T-helper 1 cell treated with Interleukin-12 subunit alpha and Interleukin-12 subunit beta and Interleukin-4 antibody, amounts not matched to agents 30 μg/mL and 1 μg/mL, for 36 hours (primary cell): ENCODE results near the gene CCNB2.
"Not testable (repeated sequence)": the region's sequence is repeated elsewhere in the genome, so short reads cannot be mapped to it uniquely, and the experiment has no call there.

Source experiments
- H3K27ac Mint-ChIP-seq: one replicate; pipeline ENCODE4 v1.8.0; 2021; ENCODE audit warnings: mild to moderate bottlenecking, mixed read lengths
- H3K27me3 Mint-ChIP-seq: one replicate; pipeline ENCODE4 v1.8.0; 2021; ENCODE audit warnings: low read depth, mixed read lengths
- H3K36me3 Mint-ChIP-seq: one replicate; pipeline ENCODE4 v1.8.0; 2021; ENCODE audit warnings: low read depth, mixed read lengths
- H3K4me1 Mint-ChIP-seq: one replicate; pipeline ENCODE4 v1.8.0; 2021; ENCODE audit warnings: low read depth, mixed read lengths
- H3K4me3 Mint-ChIP-seq: one replicate; pipeline ENCODE4 v1.8.0; 2021; ENCODE audit warnings: mild to moderate bottlenecking, moderate library complexity, mixed read lengths
- H3K9me3 Mint-ChIP-seq: one replicate; pipeline ENCODE4 v1.8.0; 2021; ENCODE audit warnings: mixed read lengths

CCNB2 gene

DNA sequence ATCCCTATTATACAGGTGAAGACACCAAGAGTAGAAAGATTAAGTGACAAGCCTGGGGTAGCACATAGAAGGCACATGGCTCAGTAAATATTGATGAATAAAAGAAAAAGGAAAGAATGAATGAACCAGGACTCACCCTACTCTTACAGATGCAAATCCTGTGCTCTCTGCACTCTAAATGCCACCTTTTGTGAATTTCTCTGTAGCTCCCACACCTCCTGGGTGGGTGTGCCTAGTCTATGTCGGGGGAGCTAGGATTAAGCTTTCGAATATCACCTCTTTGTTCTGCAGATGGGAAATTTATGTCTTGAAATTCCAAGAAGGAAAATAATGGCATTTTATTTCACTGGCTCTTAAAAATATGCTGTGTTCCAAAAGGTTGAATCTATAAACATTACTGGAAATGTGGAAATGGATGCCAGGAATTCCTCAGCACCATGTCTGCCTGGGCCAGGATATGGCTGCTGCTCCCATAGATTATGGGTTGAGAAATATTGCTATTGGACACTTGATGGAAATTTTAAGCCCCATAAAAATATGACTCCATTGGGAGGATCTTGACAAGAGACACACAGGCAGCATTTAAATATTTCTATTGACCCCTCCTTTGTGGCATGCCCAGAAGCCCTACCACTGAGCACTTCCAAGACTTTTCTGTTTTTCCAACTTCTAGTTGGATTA is 43.3 kb downstream of the CCNB2 start:
- Mint-ChIP-seq H3K27ac (no peak overlapping the region), H3K4me1 (no peaks in the 10 kb centered on the region), H3K27me3 (no peaks in the 10 kb centered on the region), H3K36me3 (peaks cover 17% of the 10 kb centered on the region), H3K4me3 (no peak overlapping the region), H3K9me3 (no peaks in the 10 kb centered on the region)

DNA sequence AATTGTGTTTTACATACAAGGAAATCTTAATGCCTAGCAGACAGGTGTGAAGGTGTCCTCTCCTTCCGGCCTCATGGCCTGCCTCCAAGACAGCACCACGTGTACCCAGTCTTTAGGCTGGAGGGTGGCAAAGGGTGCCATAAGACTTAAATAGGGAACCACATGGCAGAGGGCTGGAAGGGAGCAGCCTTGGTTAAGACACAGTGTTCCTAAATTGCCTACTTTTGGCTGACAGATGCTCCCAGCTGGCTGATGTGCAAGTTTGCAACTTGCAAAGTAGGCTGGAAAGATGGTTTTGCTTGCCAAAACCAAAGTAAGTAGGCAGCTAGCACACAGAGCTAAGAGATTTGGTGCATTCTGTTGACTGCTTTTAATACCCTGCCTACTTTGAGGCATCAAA is 45.2 kb downstream of the CCNB2 start:
- Mint-ChIP-seq H3K4me1 (no peaks in the 10 kb centered on the region), H3K4me3 (no peak overlapping the region), H3K36me3 (peaks cover 17% of the 10 kb centered on the region), H3K27ac (no peak overlapping the region), H3K9me3 (no peaks in the 10 kb centered on the region), H3K27me3 (no peaks in the 10 kb centered on the region)

DNA sequence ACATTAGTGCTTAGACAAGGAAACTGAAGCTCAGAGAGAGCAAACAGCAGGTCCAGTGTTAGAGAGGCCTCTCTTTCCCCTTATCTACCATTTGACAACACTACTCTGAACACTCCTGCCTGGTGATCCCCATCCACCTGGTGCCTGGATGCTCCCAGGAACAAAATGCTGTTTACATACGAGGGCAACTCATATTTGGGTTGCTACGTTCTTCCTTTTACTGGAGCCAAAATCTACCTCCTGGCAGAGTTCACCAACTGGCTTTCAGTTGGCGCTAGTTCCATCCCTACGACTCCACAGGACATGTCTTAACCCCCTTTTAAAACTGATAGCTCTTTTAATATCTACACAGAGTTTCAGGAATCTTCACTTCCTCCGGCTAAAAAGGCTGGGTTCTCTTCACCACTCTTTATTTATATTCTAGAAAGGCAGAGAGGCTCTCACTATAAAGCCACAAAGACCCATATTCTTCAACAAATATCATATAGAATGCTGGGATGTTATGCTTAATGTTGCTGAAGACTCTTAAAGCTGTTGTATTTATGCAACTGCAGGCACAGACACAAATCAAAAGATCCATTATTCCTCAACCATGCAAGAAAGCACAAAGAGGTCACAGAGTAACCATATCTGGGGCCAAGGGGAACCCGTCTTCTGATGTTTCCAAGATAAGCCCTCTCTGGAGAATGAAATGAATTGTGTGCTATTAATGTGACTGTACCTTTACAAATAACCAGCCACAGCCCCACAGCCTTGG is 47.9 kb downstream of the CCNB2 start:
- no peaks in the 10 kb centered on the region for H3K27me3 Mint-ChIP-seq
- no peaks in the 10 kb centered on the region for H3K4me1 Mint-ChIP-seq
- H3K27ac Mint-ChIP-seq, result no peak overlapping the region
- H3K4me3 Mint-ChIP-seq, result no peak overlapping the region
- peaks cover 14% of the 10 kb centered on the region for H3K36me3 Mint-ChIP-seq
- H3K9me3 Mint-ChIP-seq, result no peaks in the 10 kb centered on the region

DNA sequence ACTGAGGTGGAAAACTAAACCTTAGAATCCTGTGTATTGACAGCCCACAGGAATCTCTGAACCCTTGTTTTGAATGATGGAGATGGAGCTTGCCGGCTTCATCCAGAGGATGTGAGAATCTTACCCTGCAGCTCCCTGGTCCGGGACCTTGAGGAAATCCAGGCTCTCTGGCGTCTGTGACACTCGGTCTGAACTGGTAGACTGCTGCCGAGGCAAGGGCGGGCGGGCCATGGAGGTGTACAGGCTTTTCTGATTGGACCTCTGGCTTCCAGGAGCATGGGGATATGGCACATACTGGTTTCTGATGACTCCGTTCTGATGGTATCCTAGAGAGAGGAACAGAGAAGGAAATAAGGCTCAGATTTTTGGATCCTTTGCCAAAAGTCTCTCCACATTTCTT is 48.5 kb downstream of the CCNB2 start:
- no peaks in the 10 kb centered on the region for H3K9me3 Mint-ChIP-seq
- H3K27ac Mint-ChIP-seq, result no peak overlapping the region
- H3K4me1 Mint-ChIP-seq, result no peaks in the 10 kb centered on the region
- no peaks in the 10 kb centered on the region for H3K27me3 Mint-ChIP-seq
- H3K36me3 Mint-ChIP-seq, result peaks cover 13% of the 10 kb centered on the region
- H3K4me3 Mint-ChIP-seq, result no peak overlapping the region

DNA sequence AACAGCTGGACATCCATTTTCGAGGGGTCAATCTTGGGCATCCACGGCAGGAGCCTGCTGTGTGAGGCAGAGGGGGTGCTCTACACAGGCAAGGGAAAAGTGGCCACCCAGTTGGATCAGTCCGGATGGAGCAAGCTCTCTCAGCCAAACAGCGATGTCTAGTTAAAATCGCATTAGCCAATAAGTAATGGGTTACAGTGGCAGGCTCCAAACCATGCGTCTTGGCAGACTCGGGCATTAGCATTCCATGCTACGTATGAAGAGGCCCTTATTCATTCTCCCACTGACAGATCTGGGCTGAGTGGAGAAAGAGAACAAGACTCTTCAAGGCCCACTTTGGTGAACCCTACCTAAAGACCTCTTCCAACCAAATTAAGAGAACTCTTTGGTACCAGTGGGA is 49.3 kb downstream of the CCNB2 start:
- Mint-ChIP-seq H3K4me3 (no peak overlapping the region), H3K27ac (no peak overlapping the region)

DNA sequence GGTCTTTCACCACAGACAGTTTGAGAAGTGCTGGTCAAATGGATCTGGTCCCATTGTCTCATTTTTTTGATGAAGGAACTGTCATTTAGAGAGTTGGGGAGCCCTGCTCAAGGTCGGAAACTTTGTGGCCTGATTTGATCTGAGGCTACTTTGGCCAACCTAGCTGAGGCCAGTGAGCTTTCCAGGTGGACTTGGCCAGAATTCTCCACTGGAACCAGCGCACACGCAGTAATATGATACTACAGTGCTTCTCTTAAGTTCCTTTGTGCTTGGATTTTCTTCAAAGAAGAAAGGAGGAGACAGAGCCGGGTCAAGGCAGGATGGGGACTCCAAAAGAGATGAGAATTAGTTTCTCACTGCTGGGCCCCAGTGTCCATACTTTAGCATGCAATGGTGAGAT is 50.5 kb downstream of the CCNB2 start:
- Mint-ChIP-seq H3K4me3 (no peak overlapping the region), H3K4me1 (no peaks in the 10 kb centered on the region), H3K36me3 (peaks cover 11% of the 10 kb centered on the region), H3K9me3 (no peaks in the 10 kb centered on the region), H3K27ac (no peak overlapping the region), H3K27me3 (no peaks in the 10 kb centered on the region)

More for the DNA sequence above, 49.3 kb downstream of the CCNB2 start:
- peaks cover 9% of the 10 kb centered on the region for H3K36me3 Mint-ChIP-seq
- no peaks in the 10 kb centered on the region for H3K4me1 Mint-ChIP-seq
- no peaks in the 10 kb centered on the region for H3K9me3 Mint-ChIP-seq
- no peaks in the 10 kb centered on the region for H3K27me3 Mint-ChIP-seq

DNA sequence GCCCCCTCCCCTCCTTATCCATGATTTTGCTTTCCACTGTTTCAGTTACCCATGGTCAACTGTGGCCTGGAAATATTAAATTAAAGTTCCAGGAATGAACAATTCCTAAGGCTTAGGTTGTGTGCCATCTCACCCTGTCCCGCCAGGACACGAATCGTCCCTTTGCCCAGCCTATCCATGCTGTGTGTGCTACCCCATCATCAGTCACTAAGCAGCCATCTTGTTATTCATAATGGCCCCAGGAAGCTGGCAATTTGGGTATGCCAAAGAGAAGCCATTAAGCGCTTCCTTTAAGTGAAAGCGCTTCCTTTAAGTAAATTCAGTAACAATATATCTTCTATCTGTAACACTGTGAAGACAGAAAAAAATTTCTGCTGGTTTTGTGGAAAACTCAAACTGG is 52.5 kb downstream of the CCNB2 start:
- Mint-ChIP-seq H3K36me3 (peaks cover 11% of the 10 kb centered on the region), H3K9me3 (no peaks in the 10 kb centered on the region), H3K4me3 (no peak overlapping the region), H3K27me3 (no peaks in the 10 kb centered on the region), H3K27ac (no peak overlapping the region), H3K4me1 (no peaks in the 10 kb centered on the region)

DNA sequence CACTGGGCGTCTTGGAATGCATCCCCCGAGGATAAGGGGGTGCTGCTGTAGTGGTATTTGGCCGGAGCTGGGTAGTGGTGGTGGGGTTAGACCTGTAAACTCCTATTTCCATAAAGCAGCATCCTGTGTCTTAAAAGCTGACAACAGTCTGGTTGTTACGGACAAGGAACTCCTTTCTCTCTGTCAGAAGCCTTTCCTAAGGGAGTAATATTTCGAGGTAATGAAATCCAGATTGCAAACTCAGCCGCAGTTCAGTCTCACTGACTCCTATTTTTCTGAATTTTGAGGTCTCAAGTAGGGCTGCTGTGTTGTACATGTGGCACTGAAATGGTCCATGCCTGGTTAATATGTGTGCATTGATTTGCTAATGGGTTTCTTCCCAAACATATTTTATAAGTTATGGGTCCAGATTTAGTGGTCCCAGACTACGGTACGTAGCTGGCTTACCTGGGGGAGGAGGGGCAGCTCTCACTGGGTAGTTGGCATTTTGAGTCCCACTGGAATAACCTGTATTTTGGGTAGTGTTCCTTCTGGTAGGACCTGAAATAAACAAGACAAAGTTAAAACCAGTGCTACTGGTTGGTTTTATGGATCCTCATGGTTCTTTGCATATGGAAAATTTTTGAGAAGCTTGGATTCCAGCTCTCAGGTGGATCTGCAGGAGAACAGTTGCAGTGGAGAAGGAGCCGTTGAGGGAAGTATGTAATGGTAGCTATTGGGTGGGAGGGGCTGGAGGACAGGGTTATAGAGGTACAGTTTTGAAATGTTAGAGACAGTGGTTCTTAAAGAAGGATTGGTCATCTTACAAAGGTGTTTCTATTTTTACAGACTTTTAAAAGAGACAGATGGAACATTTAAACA is 53.1 kb downstream of the CCNB2 start:
- no peak overlapping the region for H3K27ac Mint-ChIP-seq
- H3K27me3 Mint-ChIP-seq, result no peaks in the 10 kb centered on the region
- H3K9me3 Mint-ChIP-seq, result no peaks in the 10 kb centered on the region
- peaks cover 10% of the 10 kb centered on the region for H3K36me3 Mint-ChIP-seq
- no peaks in the 10 kb centered on the region for H3K4me1 Mint-ChIP-seq
- H3K4me3 Mint-ChIP-seq, result no peak overlapping the region

DNA sequence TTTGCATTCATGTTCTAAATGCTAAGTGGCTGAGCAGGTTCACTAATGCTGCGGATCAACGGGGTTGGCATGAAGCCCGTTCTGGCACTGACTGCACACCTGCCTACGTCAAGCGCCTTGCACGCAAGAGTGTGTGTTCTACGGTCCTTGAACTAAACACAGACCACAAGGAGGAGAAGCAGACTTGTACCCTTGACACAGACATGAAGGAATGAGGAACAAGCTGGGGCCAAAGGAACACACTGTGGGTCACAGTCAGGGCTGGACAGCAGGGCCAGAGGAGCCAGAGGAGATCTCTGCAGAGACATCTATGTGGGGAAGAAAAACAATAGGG is 53.7 kb downstream of the CCNB2 start:
- Mint-ChIP-seq H3K27ac (no peak overlapping the region), H3K9me3 (no peaks in the 10 kb centered on the region), H3K4me3 (no peak overlapping the region), H3K4me1 (no peaks in the 10 kb centered on the region), H3K36me3 (peaks cover 13% of the 10 kb centered on the region), H3K27me3 (no peaks in the 10 kb centered on the region)

DNA sequence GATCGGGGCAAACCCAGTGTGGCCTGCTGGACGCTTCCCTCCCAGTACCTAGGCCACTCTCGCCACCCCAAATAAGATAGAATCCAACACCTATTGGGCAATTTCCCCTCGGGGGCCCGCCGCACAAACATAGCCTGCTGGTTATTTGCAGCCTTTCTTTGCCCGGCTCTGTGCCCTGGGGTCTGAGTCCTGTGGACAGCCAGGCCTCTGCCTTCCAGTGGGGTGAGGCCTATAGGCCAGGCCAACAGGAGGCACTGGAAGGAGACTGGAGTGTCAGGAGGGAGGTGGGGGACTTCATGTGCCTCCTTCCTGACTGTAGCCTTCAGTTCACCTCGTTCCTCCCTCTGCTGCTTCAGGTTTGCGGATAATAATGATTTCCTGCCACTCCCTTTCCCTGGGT is 54.3 kb downstream of the CCNB2 start:
- no peaks in the 10 kb centered on the region for H3K9me3 Mint-ChIP-seq
- H3K4me3 Mint-ChIP-seq, result no peak overlapping the region
- H3K27ac Mint-ChIP-seq, result no peak overlapping the region

DNA sequence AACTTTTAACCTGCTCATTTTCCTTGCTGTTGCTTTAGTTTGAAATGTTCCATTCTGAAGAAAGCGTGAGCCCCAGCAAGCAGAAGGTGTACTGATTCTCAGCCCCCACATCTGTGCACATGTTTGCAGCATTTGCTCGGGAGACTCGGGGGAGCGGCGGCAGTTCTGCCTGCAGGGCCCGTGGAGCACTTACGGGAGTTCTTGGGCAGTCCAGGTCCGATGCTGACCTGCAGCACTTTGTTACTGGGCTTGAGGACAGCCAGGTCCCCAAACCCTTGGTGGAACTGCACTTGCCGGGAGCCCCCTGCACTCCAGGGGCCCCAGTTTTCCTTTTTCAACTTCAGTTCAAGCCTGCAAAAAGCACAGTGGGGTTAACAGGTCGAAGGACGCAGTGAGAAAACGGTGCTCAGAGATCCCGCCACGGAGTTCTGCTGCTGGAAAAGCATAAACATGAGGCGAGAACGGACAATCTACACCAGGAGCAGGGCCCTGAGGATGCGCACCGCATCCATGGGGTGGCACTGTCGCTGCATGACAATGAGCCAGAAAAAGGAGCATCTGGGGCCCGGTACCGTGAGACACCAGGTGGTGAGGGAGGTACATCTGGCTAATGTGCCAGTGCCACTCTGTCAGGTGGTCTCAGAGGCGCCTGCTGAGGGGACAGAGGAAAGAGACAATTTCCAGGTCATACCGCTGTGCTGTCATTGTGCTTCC is 56.1 kb downstream of the CCNB2 start:
- no peak overlapping the region for H3K27ac Mint-ChIP-seq
- H3K4me1 Mint-ChIP-seq, result peaks cover 7% of the 10 kb centered on the region
- H3K4me3 Mint-ChIP-seq, result no peak overlapping the region
- no peaks in the 10 kb centered on the region for H3K9me3 Mint-ChIP-seq
- peaks cover 27% of the 10 kb centered on the region for H3K36me3 Mint-ChIP-seq
- no peaks in the 10 kb centered on the region for H3K27me3 Mint-ChIP-seq

More for the DNA sequence above, 54.3 kb downstream of the CCNB2 start:
- Mint-ChIP-seq H3K27me3 (no peaks in the 10 kb centered on the region), H3K36me3 (peaks cover 18% of the 10 kb centered on the region), H3K4me1 (no peaks in the 10 kb centered on the region)

DNA sequence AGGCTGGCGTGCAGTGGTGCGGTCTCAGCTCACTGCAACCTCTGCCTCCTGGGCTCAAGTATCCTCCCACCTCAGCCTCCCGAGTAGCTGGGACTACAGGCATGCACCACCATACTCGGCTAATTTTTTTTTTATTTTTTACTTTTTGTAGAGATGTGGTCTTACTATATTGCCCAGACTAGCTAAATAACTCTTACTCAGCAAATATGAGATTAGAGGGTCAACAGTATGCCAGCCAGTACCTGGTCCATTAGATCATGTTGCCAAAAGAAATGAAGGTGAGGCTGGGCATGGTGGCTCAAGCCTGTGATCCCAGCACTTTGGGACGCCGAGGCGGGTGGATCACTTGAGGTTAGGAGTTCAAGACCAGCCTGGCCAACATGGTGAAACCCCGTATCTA is 57.1 kb downstream of the CCNB2 start:
- H3K9me3 Mint-ChIP-seq, H3K27ac Mint-ChIP-seq, H3K27me3 Mint-ChIP-seq, H3K4me3 Mint-ChIP-seq: not testable (repeated sequence)
- peaks cover 32% of the 10 kb centered on the region for H3K36me3 Mint-ChIP-seq
- peaks cover 10% of the 10 kb centered on the region for H3K4me1 Mint-ChIP-seq

DNA sequence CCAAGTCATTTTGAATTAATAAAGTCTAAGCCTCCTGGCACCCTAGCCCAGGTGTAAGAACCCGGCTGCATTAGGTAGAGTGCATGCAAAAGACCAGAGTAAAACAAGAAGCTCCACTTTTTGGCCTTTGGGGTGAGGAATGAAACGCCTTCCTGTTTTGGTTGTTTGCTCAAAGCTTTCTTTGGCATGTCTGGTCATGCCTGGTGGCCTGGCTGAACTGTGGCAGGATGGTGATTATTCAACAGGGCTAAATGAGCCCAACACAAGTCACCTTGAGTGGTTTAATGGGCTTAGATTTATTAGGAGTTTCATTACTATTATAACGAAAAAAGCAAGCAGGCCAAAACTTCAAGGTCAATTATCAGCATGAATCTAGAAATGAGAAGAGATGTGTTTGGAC is 60.8 kb downstream of the CCNB2 start:
- Mint-ChIP-seq H3K4me3 (no peak overlapping the region), H3K27me3 (no peaks in the 10 kb centered on the region), H3K27ac (peak overlapping the region; percentile 70), H3K4me1 (peaks cover 17% of the 10 kb centered on the region), H3K9me3 (no peaks in the 10 kb centered on the region), H3K36me3 (peaks cover 35% of the 10 kb centered on the region)

DNA sequence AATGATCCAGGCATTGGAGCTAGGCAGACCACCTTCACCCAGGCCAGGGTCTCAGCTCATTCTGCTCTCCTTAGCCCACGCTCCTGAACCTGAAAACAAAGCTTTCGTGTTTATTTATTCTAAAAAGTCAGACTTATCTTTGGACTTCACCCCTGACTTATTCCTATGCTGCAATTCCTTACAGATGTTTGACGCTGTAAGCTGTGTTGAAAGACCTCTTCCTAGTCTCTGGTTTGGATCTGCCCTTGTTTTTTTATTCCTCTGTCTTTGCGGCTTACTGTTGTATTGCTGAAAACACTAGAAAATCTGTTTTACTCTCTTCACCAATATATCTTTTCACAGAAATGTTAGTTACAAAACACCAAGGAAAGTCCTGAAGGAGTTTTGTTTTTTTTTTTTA is 61.2 kb downstream of the CCNB2 start:
- Mint-ChIP-seq H3K27ac (peak overlapping the region; percentile 70), H3K27me3 (no peaks in the 10 kb centered on the region), H3K4me3 (no peak overlapping the region), H3K4me1 (peaks cover 17% of the 10 kb centered on the region), H3K36me3 (peaks cover 34% of the 10 kb centered on the region), H3K9me3 (no peaks in the 10 kb centered on the region)
